GM12865 (cell line): Measurements from ENCODE around the gene PID1.

Source experiments
- DNase-seq: peaks from one replicate; pipeline ENCODE4 v3.0.0; 2010; ENCODE audit warnings: low read depth
- H3K4me3 ChIP-seq: 2 replicates; pipeline ENCODE4 v1.5.1; 2011; ENCODE audit warnings: mild to moderate bottlenecking, low read depth, low read length, control low read depth
- CTCF ChIP-seq: IDR thresholded peaks from 2 replicates; pipeline ENCODE4 v1.5.1; 2011; ENCODE audit warnings: low read length, control low read depth, low read depth, inconsistent platforms; ENCODE audit not compliant: insufficient read depth; ENCODE audit errors: missing control alignments

The PID1 gene

GRCh38 chr2:229252280-229252679 is 18.8 kb downstream of the PID1 start:
- H3K4me3 ChIP-seq: no peak overlapping the region
- no peak for DNase-seq
- TF ChIP-seq CTCF: no peak

GRCh38 chr2:229249536-229249935 is 21.6 kb downstream of the PID1 start:
- DNase-seq: no peak
- H3K4me3 ChIP-seq: no peak overlapping the region
- TF ChIP-seq CTCF: no peak

- DNase-seq: no peak
- no peak overlapping the region for H3K4me3 ChIP-seq
- no peak for TF ChIP-seq CTCF
Measured at GRCh38 chr2:229246334-229246733, 24.8 kb downstream of the PID1 start.

DNA sequence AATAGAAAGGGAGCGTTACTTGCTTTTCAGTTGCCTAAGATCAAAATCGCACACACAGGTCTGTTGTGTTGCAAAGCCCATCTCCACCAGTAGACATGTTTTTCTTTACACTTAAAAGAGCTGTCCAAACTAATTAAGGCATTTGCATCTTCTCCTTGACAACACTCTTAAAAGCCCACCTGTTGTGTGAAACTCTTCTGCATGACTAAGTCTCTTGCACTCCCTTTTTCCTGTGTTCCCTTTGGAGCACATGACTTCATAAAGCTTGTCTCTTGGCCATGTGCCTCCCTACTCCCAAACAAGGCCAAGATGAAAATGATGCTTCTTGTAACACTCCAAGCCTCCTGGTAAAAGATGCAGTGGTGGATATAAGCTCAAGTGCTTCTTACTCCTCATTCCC is 26.1 kb downstream of the PID1 start:
- no peak for TF ChIP-seq CTCF
- H3K4me3 ChIP-seq: no peak overlapping the region
- DNase-seq: no peak

DNA sequence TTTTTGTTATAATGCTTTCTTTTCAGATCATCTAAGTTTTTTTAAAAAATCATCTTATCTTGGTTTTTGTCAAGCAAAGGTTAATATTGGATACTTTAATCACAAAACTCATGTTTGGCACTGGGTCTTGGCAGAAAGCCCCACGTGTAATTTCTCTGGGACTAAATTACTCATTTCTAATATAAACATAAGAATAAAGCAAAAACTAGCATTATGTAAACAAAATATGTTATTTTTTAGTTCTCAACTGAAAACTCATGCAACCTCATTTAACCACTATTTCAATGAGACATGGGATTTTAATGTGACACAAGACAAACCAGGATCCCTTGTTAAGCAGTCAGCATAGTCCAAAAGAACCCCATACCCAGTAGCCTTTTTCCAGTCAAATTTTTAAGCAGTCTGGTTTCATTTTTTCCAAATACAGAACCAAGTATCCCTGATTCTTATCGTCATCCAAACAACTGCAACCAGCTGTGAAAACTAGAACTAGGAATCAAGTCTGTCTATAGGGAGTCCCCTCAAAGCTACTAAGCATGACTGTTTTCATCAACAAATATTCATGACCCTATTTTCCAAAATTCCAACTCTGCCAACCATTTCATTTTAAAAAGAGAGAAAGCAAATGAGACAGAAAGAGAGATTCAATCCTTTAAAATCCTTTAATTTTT is 27.1 kb downstream of the PID1 start:
- H3K4me3 ChIP-seq: no peak overlapping the region
- DNase-seq: no peak
- TF ChIP-seq CTCF: no peak

DNA sequence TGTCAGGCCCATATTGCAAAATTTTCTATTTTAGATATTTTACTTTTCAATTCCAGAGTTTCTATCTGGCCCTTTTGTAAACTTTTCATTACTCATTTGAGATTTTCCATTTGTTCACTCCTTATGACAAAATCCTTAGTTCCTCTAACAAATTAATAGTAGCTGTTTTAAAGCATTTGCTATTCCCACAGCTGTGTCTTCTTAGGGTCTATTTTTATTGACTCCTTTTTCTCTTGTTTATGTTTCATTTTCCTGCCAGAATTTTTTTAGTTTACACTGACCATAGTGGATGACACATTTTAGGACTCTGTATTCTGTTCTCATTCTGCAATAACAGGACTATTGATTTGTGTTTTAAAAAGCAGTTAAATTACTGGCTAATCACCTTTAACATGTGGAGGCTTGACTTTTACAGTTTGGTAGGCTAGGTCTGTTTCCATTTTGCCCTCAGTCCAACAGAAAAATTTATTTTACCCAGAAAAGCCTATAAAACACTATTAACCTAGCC is 30.0 kb downstream of the PID1 start:
- H3K4me3 ChIP-seq: no peak overlapping the region
- no peak for TF ChIP-seq CTCF
- DNase-seq: no peak

- no peak overlapping the region for H3K4me3 ChIP-seq
- no peak for TF ChIP-seq CTCF
- no peak for DNase-seq
Measured at GRCh38 chr2:229239021-229239420, 32.1 kb downstream of the PID1 start.
